Eye (tissue), 1 donor: ENCODE results near the gene AGO4.
"Not testable (repeated sequence)": the region's sequence is repeated elsewhere in the genome, so short reads cannot be mapped to it uniquely, and the experiment has no call there.

Experiments used
- DNase-seq: peaks from one replicate; pipeline ENCODE4 v3.0.0-alpha.2; 2015

AGO4 gene

GRCh38 chr1:35869245-35869950 is 61.6 kb downstream of the AGO4 start:
- DNase-seq: not testable (repeated sequence)

DNA sequence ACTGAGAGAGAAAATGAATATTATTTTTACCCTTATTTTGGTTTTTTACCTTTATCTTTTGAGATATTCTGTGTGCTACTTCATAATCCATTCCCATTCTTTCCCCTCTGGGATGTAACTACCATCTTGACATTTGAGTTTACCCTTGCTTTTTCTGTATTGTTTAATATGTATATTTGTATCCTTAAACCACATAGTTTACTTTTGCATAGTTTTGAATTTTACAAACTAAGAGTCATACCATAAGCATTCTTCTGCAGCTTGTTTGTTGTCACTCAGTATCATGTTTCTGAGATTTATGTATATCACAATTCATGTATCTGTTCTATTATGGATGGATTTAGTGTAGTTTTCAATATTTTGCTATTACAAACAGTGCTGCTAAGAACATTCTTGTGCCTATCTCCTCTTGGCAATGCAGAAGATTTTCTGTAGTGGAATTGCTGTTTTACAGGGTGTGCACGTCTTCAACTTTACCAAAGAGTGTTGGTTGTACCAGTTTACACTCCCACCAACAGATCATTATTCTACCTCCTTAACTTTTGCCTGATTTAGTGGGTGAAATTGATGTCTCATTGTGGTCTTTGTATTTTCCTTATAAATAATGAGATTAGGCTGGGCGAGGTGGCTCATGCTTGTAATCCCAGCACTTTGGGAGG is 63.0 kb downstream of the AGO4 start:
- DNase-seq: no peak

- DNase-seq: no peak
Observed at GRCh38 chr1:35873243-35873750, 65.5 kb downstream of the AGO4 start.

- not testable (repeated sequence) for DNase-seq
Observed at GRCh38 chr1:35874115-35874514, 66.3 kb downstream of the AGO4 start.

GRCh38 chr1:35876988-35877387 is 69.2 kb downstream of the AGO4 start:
- peak; percentile 41 for DNase-seq

DNA sequence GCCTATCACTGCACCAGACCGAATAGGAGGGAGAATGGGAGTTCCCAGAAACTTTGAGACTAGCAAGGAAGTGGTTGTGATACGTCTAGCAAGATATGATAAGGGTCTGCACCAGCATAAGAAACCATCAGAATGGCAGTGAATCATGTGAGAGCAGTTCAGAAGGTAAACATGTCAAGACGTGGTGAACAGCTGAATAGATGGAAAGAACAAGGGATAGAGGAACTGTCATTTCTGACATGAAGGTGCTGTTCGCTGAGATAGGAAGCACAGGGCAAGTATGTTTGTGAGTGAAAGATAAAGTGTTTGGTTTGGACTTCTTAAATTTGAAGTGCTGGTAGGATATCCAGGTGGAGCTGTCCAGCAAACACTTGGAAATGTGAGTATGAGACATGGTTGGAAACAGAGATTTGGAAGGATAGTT is 74.0 kb downstream of the AGO4 start:
- no peak for DNase-seq

GRCh38 chr1:35882586-35882944 is 74.7 kb downstream of the AGO4 start:
- DNase-seq: no peak

DNA sequence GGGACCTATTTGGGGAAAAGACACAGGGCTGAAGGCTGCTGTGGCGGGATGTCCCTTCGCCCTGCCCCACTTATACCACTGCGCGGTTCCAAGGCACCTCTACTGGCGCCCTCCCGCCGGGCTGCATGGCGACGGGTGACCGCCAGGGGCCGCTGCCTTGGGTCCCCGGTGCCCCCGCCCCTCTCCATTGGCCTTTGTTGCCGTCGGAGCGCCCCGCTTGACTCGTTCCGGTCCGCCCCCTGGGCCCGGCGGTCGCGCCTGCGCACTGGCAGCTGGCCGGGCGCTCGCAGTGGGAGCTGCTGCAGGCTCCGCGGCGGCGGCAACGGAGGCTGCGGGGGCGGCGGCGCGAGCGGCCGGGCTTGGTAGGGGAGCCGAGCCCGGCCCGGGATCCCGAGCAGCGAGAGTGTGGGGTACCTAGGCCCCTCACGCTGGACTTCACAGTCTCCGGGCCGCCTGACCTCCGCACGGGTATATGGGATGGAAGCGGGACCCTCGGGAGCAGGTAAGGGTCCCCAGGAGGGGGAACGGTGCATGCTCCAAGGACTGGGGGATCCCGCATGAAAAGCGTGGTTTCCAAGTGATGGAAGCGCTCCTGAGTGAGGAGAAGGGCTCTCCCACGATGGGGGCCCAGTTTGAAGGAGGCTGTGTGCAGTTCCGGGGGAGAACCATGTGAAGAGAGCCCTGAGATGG is 75.3 kb downstream of the AGO4 start, which contains the start of gene AGO1:
Gene AGO1 (plus strand): TSS at position 265 of the 690 bp plus-strand sequence. CDS start 213 bp downstream, at position 478.
- DNase-seq: peak; percentile 97

- DNase-seq: peak; percentile 80
Observed at GRCh38 chr1:35883635-35884101, 75.9 kb downstream of the AGO4 start.

DNA sequence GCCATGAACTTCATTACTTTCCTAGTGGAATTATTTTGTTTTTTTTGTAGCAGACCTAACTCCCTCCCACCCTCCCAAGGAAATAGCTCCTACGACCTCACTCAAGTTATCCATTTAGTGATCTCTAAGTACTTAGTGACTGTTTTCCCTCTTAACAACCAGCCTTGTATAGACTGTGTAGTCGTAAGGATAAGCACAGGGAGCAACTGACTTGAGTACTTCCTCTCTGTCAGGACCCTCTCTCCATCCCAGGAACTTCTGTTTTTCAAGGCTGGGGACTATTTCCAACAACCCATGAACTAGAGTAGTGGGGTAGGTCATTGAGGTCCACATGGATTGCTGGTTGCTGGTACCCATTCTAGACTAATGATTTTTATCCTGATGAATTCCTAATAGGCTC is 77.1 kb downstream of the AGO4 start:
- DNase-seq: no peak

GRCh38 chr1:35885961-35886558 is 78.2 kb downstream of the AGO4 start:
- peak; percentile 89 for DNase-seq

GRCh38 chr1:35886577-35887431 is 79.0 kb downstream of the AGO4 start:
- peak; percentile 75 for DNase-seq

DNA sequence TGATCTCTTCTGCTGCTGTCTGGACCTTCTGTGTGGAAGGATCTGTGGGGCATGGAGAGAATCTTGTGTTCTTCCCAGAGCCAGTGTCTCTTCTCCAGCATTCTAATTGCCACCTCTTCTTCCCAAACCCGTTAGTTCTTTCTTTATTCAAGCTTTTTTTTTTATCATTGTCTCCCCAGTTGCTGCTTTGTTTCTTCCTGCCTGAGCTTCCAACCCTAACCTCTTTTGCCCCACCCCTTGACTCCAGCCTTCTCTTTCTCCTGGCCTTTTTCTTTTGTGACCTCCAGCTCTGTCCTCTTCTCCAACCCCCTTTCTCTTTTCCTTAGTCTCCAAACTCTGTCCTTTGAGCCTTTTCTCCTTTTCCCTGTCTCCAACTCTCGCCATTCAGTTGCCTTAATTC is 79.7 kb downstream of the AGO4 start:
- DNase-seq: no peak

GRCh38 chr1:35888255-35888654 is 80.4 kb downstream of the AGO4 start:
- DNase-seq: no peak

DNA sequence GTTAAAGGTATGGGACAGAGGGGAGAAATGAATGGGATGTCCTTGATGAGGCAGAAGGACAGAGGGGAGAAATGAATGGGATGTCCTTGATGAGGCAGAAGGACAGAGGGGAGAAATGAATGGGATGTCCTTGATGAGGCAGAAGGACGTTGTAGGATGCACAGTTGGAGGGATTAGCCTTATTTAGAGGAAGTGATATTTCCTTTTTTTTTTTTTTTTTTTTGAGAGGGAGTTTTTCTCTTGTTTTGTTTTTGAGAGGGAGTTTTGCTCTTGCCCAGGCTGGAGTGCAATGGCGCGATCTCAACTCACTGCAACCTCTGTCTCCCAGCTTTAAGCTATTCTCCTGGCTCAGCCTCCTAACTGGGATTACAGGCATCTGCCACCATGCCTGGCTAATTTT is 81.2 kb downstream of the AGO4 start:
- not testable (repeated sequence) for DNase-seq

DNA sequence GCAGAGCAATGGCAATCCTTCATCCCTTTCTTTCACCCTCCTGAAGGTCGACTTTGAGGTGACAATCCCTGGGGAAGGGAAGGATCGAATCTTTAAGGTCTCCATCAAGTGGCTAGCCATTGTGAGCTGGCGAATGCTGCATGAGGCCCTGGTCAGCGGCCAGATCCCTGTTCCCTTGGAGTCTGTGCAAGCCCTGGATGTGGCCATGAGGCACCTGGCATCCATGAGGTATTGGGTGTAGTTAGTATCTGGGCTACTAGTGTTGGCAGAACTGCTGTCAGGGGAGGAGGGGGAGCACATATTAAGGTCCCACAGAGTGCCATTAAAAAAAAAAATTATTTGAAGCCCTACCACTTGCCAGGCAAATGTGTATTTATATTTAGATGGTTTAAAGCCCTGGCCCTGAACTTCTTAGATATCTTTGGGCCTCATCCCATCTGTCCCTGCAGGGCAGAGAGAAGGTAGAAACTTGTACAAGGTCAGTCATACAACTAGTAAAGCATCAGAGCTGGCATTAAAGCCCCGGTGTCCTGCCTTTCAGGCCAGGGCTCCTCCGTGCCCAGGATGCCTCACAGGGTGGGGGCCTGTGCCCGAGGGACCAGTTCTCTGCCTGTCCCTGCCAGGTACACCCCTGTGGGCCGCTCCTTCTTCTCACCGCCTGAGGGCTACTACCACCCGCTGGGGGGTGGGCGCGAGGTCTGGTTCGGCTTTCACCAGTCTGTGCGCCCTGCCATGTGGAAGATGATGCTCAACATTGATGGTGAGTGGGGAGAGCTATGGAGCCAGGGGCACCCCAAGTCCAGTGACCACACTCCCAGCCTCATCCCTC is 85.4 kb downstream of the AGO4 start:
- no peak for DNase-seq

- no peak for DNase-seq
Observed at GRCh38 chr1:35894183-35894582, 86.4 kb downstream of the AGO4 start.

- DNase-seq: no peak
Observed at GRCh38 chr1:35894656-35895055, 86.8 kb downstream of the AGO4 start.

GRCh38 chr1:35899941-35900340 is 92.1 kb downstream of the AGO4 start:
- no peak for DNase-seq

DNA sequence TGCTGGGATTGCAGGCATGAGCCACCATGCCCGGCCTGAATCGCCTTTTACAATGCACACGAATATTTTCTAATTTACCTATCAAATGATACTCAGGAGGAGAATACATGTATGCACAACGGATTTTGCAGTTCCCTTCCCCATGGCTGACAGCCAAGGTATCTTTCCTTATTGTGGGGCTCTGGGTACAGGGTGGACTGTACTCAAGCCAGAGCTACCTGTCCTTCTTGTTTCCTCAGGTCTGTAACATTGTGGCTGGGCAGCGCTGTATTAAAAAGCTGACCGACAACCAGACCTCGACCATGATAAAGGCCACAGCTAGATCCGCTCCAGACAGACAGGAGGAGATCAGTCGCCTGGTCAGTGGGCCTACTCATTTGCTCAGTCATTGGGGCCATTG is 93.4 kb downstream of the AGO4 start:
- DNase-seq: no peak

GRCh38 chr1:35902671-35903070 is 94.9 kb downstream of the AGO4 start:
- DNase-seq: no peak
